ENCODE measurements around the gene ADCY10. TPM values are rescaled to one million over a fixed set of nuclear protein-coding genes. Genes with fewer than 3 reads are reported as not detected.

ADCY10 gene
- total RNA-seq, 6 experiments from 2014 or later = 0.12 to 0.22 (median 0.17) TPM; not detected in 2

- no peak for DNase-seq
- Mint-ChIP-seq H3K4me3 (no peak overlapping the region), H3K36me3 (ENCODE audit: low read depth) (no peaks in the 10 kb centered on the region), H3K4me1 (ENCODE audit: low read depth) (no peaks in the 10 kb centered on the region), H3K27ac (no peak overlapping the region), H3K9me3 (no peaks in the 10 kb centered on the region), H3K27me3 (ENCODE audit: insufficient read depth) (peaks cover 4% of the 10 kb centered on the region)
- TF ChIP-seq CTCF (IDR thresholded peaks at IDR 0.05) = no peak
Observed at GRCh38 chr1:167841530-167841929, 72.4 kb downstream of the ADCY10 start.

- H3K4me1 Mint-ChIP-seq (ENCODE audit: low read depth) = peaks cover 6% of the 10 kb centered on the region; the same call in 1 of the 2 replicates
- peaks cover 4% of the 10 kb centered on the region for H3K27me3 Mint-ChIP-seq (ENCODE audit: insufficient read depth)
- no peak overlapping the region for H3K4me3 Mint-ChIP-seq
- no peak for TF ChIP-seq CTCF (IDR thresholded peaks at IDR 0.05)
- DNase-seq = no peak
- H3K36me3 Mint-ChIP-seq (ENCODE audit: low read depth) = no peaks in the 10 kb centered on the region
- no peak overlapping the region for H3K27ac Mint-ChIP-seq
- no peaks in the 10 kb centered on the region for H3K9me3 Mint-ChIP-seq
Observed at GRCh38 chr1:167839009-167839408, 74.9 kb downstream of the ADCY10 start.

GRCh38 chr1:167837326-167837725 lies 76.6 kb downstream of the ADCY10 start:
- DNase-seq = no peak
- H3K4me1 Mint-ChIP-seq (ENCODE audit: low read depth) = peaks cover 6% of the 10 kb centered on the region; the same call in 1 of the 2 replicates

GRCh38 chr1:167836197-167836596 lies 77.7 kb downstream of the ADCY10 start:
- peaks cover 4% of the 10 kb centered on the region for H3K27me3 Mint-ChIP-seq (ENCODE audit: insufficient read depth)
- TF ChIP-seq CTCF (IDR thresholded peaks at IDR 0.05) = no peak
- no peak overlapping the region for H3K4me3 Mint-ChIP-seq
- peaks cover 6% of the 10 kb centered on the region; the same call in 1 of the 2 replicates for H3K4me1 Mint-ChIP-seq (ENCODE audit: low read depth)
- H3K9me3 Mint-ChIP-seq = no peaks in the 10 kb centered on the region
- no peaks in the 10 kb centered on the region for H3K36me3 Mint-ChIP-seq (ENCODE audit: low read depth)
- DNase-seq = no peak
- no peak overlapping the region for H3K27ac Mint-ChIP-seq

More at GRCh38 chr1:167837326-167837725, 76.6 kb downstream of the ADCY10 start:
- H3K27ac Mint-ChIP-seq = no peak overlapping the region
- H3K4me3 Mint-ChIP-seq = no peak overlapping the region
- no peak for TF ChIP-seq CTCF (IDR thresholded peaks at IDR 0.05)
- peaks cover 4% of the 10 kb centered on the region for H3K27me3 Mint-ChIP-seq (ENCODE audit: insufficient read depth)
- no peaks in the 10 kb centered on the region for H3K36me3 Mint-ChIP-seq (ENCODE audit: low read depth)
- no peaks in the 10 kb centered on the region for H3K9me3 Mint-ChIP-seq

- H3K36me3 Mint-ChIP-seq (ENCODE audit: low read depth) = no peaks in the 10 kb centered on the region
- H3K27me3 Mint-ChIP-seq (ENCODE audit: insufficient read depth) = peaks cover 4% of the 10 kb centered on the region
Observed at GRCh38 chr1:167833904-167834303, 80.0 kb downstream of the ADCY10 start.

More at GRCh38 chr1:167833904-167834303, 80.0 kb downstream of the ADCY10 start:
- no peak overlapping the region for H3K4me3 Mint-ChIP-seq
- H3K4me1 Mint-ChIP-seq (ENCODE audit: low read depth) = peaks cover 14% of the 10 kb centered on the region
- H3K9me3 Mint-ChIP-seq = no peaks in the 10 kb centered on the region
- no peak for TF ChIP-seq CTCF (IDR thresholded peaks at IDR 0.05)
- no peak for DNase-seq
- H3K27ac Mint-ChIP-seq = no peak overlapping the region
